D721Med (cell line): ENCODE results near the gene EIF4E1B.

Experiments
- DNase-seq: peaks from one replicate; pipeline ENCODE4 v3.0.0; 2011; ENCODE audit warnings: low spot score; ENCODE audit not compliant: insufficient read length
- FAIRE-seq: peaks from 2 replicates; lab custom pipeline; 2011; peaks lifted over from hg19 to GRCh38; lab: Jason Lieb, UNC
- CTCF ChIP-seq: IDR thresholded peaks from 2 replicates; pipeline ENCODE4 v1.5.1; 2012; ENCODE audit warnings: mild to moderate bottlenecking, control low read depth; ENCODE audit not compliant: insufficient read depth; ENCODE audit errors: missing control alignments

Gene EIF4E1B

GRCh38 chr5:176620333-176620981, 10.0 kb upstream of the EIF4E1B start:
- no peak for DNase-seq
- no peak for FAIRE-seq

GRCh38 chr5:176621661-176622079, 8.8 kb upstream of the EIF4E1B start:
- FAIRE-seq (no peak), DNase-seq (peak; percentile 77)
- no peak for TF ChIP-seq CTCF

More at GRCh38 chr5:176620333-176620981, 10.0 kb upstream of the EIF4E1B start:
- no peak for TF ChIP-seq CTCF

GRCh38 chr5:176624142-176624541, 6.3 kb upstream of the EIF4E1B start:
- no peak for TF ChIP-seq CTCF
- FAIRE-seq: no peak
- no peak for DNase-seq

GRCh38 chr5:176624938-176625337, 5.5 kb upstream of the EIF4E1B start:
- FAIRE-seq (no peak), DNase-seq (no peak)
- no peak for TF ChIP-seq CTCF

GRCh38 chr5:176625512-176625911, 5.0 kb upstream of the EIF4E1B start:
- DNase-seq: no peak
- no peak for TF ChIP-seq CTCF
- FAIRE-seq: no peak

GRCh38 chr5:176625966-176626875, 4.3 kb upstream of the EIF4E1B start:
- FAIRE-seq (no peak), DNase-seq (no peak)
- no peak for TF ChIP-seq CTCF
